ENCODE results near the gene UBXN10. TPM values are rescaled to one million over a fixed set of nuclear protein-coding genes. Genes with fewer than 3 reads are reported as not detected.
A peak's percentile ranks its signal among the peaks of the same experiment; 100 is the strongest.

UBXN10 gene
- total and polyA plus RNA-seq, 2 donors (not counting 3 experiments of a cell fraction or from before 2014, with no cell fraction given), result not detected

DNA sequence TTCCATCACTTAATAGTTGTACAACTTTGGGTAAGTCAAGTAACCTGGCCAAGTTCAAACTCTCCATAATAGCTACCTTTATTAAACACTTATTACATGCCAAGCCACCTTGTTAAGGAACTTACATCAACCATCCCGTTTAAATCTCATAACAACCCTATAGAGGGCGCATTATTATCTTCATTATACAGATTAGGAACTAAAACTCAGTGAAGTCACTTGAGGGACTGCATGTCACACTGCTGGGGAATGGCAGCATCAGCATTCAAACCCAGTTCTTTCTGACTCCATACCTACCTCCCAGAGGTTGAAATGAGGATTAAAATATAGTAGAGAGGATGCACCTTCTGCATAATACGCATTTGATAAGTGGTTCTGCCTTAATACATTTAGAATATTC lies 47.5 kb downstream of the UBXN10 start:
- H3K9me3 ChIP-seq (replicated peaks; ENCODE audit: control insufficient read depth, insufficient read depth, low read length), result no peaks in the 10 kb centered on the region
- no peak overlapping the region for H3K9ac ChIP-seq (replicated peaks; ENCODE audit: extremely low read depth, insufficient read depth, low read length)
- H3K79me2 ChIP-seq (ENCODE audit: control insufficient read depth, insufficient read depth, low read length), result no peaks in the 10 kb centered on the region
- CTCF ChIA-PET, result interaction anchor here (1.5 kb wide), 1 partner anchor 20 kb away, joined by 5 read pairs; no protein-coding TSS in a partner anchor
- H3K4me2 ChIP-seq (ENCODE audit: insufficient read depth, low read length), result no peak overlapping the region
- no peaks in the 10 kb centered on the region for H3K9me1 ChIP-seq (replicated peaks; ENCODE audit: control insufficient read depth, extremely low read depth, insufficient read depth, low read length)
- H3K36me3 ChIP-seq (ENCODE audit: control insufficient read depth in 2 of 2, extremely low read depth in 1 of 2, insufficient read depth in 2 of 2, low read length in 2 of 2), result no peaks in the 10 kb centered on the region
- no peak for TF ChIP-seq MYC (IDR thresholded peaks at IDR 0.05; ENCODE audit: low read depth, low read length)
- TF ChIP-seq FOS (IDR thresholded peaks at IDR 0.05; ENCODE audit: borderline replicate concordance, insufficient read depth, low read length), result no peak
- no peak for TF ChIP-seq GATA2 (IDR thresholded peaks at IDR 0.05; ENCODE audit: insufficient read depth, insufficient read length, low read depth, low read length)
- TF ChIP-seq, protein P1, sequence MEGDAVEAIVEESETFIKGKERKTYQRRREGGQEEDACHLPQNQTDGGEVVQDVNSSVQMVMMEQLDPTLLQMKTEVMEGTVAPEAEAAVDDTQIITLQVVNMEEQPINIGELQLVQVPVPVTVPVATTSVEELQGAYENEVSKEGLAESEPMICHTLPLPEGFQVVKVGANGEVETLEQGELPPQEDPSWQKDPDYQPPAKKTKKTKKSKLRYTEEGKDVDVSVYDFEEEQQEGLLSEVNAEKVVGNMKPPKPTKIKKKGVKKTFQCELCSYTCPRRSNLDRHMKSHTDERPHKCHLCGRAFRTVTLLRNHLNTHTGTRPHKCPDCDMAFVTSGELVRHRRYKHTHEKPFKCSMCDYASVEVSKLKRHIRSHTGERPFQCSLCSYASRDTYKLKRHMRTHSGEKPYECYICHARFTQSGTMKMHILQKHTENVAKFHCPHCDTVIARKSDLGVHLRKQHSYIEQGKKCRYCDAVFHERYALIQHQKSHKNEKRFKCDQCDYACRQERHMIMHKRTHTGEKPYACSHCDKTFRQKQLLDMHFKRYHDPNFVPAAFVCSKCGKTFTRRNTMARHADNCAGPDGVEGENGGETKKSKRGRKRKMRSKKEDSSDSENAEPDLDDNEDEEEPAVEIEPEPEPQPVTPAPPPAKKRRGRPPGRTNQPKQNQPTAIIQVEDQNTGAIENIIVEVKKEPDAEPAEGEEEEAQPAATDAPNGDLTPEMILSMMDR (IDR thresholded peaks at IDR 0.05; ENCODE audit: extremely low read depth in 1 of 2, insufficient read depth in 1 of 2, low read depth in 1 of 2, low read length in 2 of 2), result peak; percentile 8 to 10
- intact Hi-C loops (cut with micrococcal nuclease) (no loop called here), dilution Hi-C loops (cut with MboI; ENCODE audit: extremely low pct_ligation_motif_present, low sequenced_read_pairs) (no loop called here)
- DNase-seq (ENCODE audit: low read depth, low spot score) (peak; percentile 37), FAIRE-seq (no peak)
- no peaks in the 10 kb centered on the region for H4K20me1 ChIP-seq (replicated peaks; ENCODE audit: control insufficient read depth, extremely low read depth, insufficient read depth, low read length)
- peaks cover 2 to 5% of the 10 kb centered on the region in 2 experiments for H3K27me3 ChIP-seq (ENCODE audit: control insufficient read depth in 2 of 2, insufficient read depth in 2 of 2, low read length in 2 of 2)
- no peaks in the 10 kb centered on the region for H3K4me1 ChIP-seq (ENCODE audit: control insufficient read depth, extremely low read depth, insufficient read depth, low read length)
- POLR2A ChIA-PET, result no interaction called here
- H3K4me3 ChIP-seq (replicated peaks in 1 of 3; ENCODE audit: insufficient read depth in 1 of 3, low read depth in 1 of 3, low read length in 3 of 3), result no peak overlapping the region
- H3K27ac ChIP-seq (ENCODE audit: insufficient read depth, low read depth, low read length), result no peak overlapping the region
- no TSS peak for BruUV-seq (replicated peaks)
- H2AFZ ChIP-seq (ENCODE audit: low read depth, low read length), result no peak overlapping the region

DNA sequence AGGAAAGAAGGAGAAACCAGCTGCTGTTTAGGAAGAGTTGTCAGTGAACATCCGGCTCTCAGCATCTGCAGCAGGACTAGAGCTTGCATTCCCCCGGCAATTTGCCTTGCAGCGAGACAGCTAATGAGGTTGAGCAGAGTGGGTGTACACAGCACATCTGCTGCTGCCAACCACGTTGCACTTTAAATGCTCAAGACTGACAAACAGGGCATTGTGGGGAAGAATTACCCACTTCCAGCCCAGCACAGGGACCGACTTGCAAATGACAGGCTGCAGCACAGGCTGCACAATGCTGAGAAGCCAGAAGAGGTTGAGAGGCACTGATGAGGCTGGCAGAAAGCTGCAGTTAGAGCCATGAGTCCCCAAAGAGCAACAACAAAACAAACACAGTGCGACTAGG lies 48.0 kb downstream of the UBXN10 start:
- Histone ChIP-seq H3K9me3 (replicated peaks; ENCODE audit: control insufficient read depth, insufficient read depth, low read length) (no peaks in the 10 kb centered on the region), H3K4me3 (replicated peaks in 1 of 3; ENCODE audit: insufficient read depth in 1 of 3, low read depth in 1 of 3, low read length in 3 of 3) (no peak overlapping the region), H3K36me3 (ENCODE audit: control insufficient read depth in 2 of 2, extremely low read depth in 1 of 2, insufficient read depth in 2 of 2, low read length in 2 of 2) (no peaks in the 10 kb centered on the region), H3K27me3 (ENCODE audit: control insufficient read depth in 2 of 2, insufficient read depth in 2 of 2, low read length in 2 of 2) (peaks cover 2 to 5% of the 10 kb centered on the region in 2 experiments), H3K9me1 (replicated peaks; ENCODE audit: control insufficient read depth, extremely low read depth, insufficient read depth, low read length) (no peaks in the 10 kb centered on the region), H3K4me2 (ENCODE audit: insufficient read depth, low read length) (no peak overlapping the region), H2AFZ (ENCODE audit: low read depth, low read length) (no peak overlapping the region), H3K4me1 (ENCODE audit: control insufficient read depth, extremely low read depth, insufficient read depth, low read length) (no peaks in the 10 kb centered on the region), H4K20me1 (replicated peaks; ENCODE audit: control insufficient read depth, extremely low read depth, insufficient read depth, low read length) (no peaks in the 10 kb centered on the region), H3K79me2 (ENCODE audit: control insufficient read depth, insufficient read depth, low read length) (no peaks in the 10 kb centered on the region), H3K9ac (replicated peaks; ENCODE audit: extremely low read depth, insufficient read depth, low read length) (no peak overlapping the region), H3K27ac (ENCODE audit: insufficient read depth, low read depth, low read length) (no peak overlapping the region)
- intact Hi-C loops (cut with micrococcal nuclease) (no loop called here), dilution Hi-C loops (cut with MboI; ENCODE audit: extremely low pct_ligation_motif_present, low sequenced_read_pairs) (no loop called here)
- no peak for TF ChIP-seq FOS (IDR thresholded peaks at IDR 0.05; ENCODE audit: borderline replicate concordance, insufficient read depth, low read length)
- TF ChIP-seq, protein P1 (IDR thresholded peaks at IDR 0.05; ENCODE audit: extremely low read depth in 1 of 2, insufficient read depth in 1 of 2, low read depth in 1 of 2, low read length in 2 of 2), result no peak
- TF ChIP-seq JUN (IDR thresholded peaks at IDR 0.05; ENCODE audit: borderline replicate concordance, insufficient read depth, insufficient read length, low read depth), result no peak
- no peak for TF ChIP-seq POLR2AphosphoS5 (IDR thresholded peaks at IDR 0.05; ENCODE audit: insufficient read depth, low read depth, low read length)
- no peak for TF ChIP-seq MYC (IDR thresholded peaks at IDR 0.05; ENCODE audit: low read depth, low read length)
- no peak for TF ChIP-seq EZH2 (IDR thresholded peaks at IDR 0.05; ENCODE audit: borderline replicate concordance, low read depth, low read length, severe bottlenecking)
- ChIA-PET CTCF (interaction anchor here (1.2 to 1.5 kb wide), 2 partner anchors 21 to 56 kb away, joined by 3 to 5 read pairs; no protein-coding TSS in a partner anchor), POLR2A (no interaction called here)
- BruUV-seq (replicated peaks), result no TSS peak
- FAIRE-seq (no peak), DNase-seq (ENCODE audit: low read depth, low spot score) (no peak)

Measured in endothelial cell of umbilical vein (primary cell).